Stimulated activated CD4-positive, alpha-beta T cell treated with anti-CD3 and anti-CD28 coated beads, Interleukin-1b, Interleukin-23, amount 100 ng/mL, for 1 hour (primary cell): ENCODE results near the gene PLA2G2D.
"Not testable (repeated sequence)": the region's sequence is repeated elsewhere in the genome, so short reads cannot be mapped to it uniquely, and the experiment has no call there.

Source experiments
- DNase-seq, 2 donors: peaks; one replicate each; pipeline ENCODE4 v3.0.0-alpha.2; 2020; ENCODE audit warnings: low read depth in 2 of 2

PLA2G2D gene

DNA sequence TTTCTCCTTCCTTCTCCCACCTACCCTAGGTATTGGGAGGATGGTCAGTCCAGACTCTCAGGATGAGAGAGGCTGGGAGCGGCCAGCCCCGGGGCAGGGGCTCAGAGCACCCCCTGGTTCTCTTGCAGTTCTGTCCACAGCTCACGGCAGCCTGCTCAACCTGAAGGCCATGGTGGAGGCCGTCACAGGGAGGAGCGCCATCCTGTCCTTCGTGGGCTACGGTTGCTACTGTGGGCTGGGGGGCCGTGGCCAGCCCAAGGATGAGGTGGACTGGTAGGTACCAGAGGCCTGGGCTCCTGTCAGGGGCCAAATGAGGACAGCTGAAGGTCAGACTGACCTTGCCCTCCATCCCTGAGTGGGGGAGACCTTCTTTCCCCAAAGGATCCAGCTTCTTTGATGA lies 24.0 kb upstream of the PLA2G2D start:
- no peak for DNase-seq

DNA sequence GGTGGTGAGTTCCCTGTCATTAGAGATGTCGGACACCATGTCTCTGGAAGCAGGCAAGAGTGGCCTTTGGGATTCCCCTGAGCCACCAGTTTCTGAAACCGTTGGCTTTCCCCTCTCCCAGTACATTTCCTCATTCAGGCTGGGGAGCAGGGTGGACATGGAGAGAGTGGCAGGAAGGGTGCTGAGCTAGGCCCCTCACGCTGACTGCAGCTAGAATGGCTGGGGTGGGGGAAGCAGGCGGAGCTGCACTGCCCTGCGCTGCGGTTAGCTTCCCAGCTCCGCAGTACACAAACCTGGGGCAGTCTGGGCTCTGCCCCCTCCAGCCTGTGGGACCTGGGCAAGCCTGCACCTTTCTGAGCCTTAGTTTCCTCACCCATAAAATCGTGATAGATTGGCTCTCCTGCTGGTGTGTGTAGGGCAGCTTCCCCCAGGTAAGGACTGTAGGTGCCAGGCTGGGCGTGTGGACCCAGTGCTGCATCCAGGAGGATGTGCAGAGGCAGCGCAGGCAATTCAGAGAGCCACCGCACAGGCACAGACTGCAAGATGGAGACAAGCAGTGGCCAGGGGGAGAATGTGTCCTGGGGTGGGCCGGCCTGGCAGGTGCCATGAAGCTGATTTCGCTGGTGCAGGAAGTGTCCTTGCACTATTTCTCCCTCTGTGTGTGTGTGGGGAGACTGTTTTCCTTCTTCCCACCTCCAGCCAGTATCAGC lies 22.8 kb upstream of the PLA2G2D start:
- DNase-seq = no peak

GRCh38 chr1:20141466-20141865 lies 22.1 kb upstream of the PLA2G2D start:
- DNase-seq = no peak

- DNase-seq = no peak
Measured at GRCh38 chr1:20141001-20141400, 21.7 kb upstream of the PLA2G2D start.

DNA sequence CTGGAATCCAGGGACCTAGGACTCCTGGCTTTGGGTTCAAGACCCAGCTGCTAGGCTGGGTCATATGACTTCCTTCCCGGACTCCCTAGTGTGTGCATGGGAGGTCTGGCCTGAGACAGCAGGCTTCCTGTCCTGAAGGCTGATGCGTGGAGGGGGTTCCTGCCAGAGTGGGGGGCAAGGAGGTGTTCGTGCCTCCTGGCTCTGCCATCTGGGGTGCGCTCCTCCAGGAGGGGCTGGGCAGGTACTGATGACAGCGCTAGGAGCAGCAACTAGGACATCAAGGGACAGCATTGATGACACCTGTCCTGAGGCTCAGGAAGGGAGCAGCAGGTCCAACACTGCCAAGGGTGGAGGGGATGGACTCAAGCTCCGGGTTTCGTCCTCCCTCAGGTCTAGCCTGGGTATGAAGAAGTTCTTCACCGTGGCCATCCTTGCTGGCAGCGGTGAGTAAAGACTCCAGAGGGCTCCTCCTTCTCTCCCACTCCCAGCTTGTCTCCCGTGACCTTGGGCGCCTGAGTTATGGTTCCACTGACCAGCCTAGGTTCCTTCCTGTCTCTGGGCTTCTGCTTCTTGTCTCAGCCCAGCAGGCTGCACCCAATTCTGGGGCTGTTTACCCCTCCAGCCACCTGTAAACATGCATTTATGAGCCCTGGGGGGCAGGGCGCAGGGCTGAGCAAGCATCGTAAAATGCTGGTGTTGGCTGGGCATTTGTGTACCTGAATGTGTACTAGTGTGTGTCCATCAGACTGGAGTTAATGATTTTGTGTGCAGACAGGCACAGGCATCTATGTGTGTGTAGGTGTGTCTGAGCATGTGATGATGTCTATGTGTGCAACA lies 20.7 kb upstream of the PLA2G2D start:
- no peak for DNase-seq

DNA sequence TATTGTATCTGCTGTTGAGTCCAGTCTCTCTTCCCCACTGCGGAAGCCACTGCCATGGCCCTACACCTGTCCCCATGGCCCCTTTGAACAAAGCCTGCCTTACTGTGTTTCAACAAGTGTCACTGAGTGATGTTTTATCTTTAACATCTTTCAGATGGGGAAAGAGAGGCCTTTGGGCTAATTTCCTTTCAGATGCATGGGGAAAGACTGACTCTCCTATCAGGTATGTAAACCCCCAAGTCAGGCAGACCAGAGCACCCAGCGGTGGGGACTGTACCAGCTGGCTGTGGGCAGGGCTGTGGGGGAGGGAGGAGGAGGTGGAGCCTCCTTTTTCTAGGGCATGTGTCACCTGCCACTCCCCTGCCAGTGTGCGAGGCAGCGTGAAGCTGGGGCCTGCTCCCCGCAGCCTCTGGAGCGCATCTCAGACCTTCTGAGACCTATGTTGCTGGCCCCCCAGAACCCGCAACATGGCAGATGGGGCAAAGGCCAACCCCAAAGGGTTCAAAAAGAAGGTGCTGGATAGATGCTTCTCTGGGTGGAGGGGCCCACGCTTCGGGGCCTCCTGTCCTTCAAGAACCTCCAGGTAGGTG lies 19.7 kb upstream of the PLA2G2D start, which contains the start of gene PLA2G2F:
Gene PLA2G2F (plus strand): TSS at position 363 of the 590 bp plus-strand sequence. CDS start 105 bp downstream, at position 468.
- DNase-seq = no peak

DNA sequence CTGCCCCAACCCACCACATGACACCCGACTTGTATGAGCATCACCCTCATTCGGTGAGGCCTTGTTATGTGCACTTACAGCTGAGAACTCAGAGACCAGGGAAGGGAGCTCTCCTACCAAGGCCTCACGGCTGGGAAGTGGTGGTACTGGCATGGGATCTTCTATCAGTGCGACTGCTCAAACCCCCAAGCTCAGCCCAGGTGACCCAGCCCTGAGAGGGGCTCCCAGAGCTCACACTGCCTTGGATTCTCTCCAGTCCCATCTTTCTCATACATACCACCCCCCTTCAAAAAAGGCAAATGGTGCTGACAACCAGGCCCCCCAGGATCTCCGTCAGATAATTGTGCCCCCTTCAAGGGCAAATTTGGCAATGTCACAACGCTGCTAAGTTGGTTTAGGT lies 19.0 kb upstream of the PLA2G2D start:
- DNase-seq = no peak

DNA sequence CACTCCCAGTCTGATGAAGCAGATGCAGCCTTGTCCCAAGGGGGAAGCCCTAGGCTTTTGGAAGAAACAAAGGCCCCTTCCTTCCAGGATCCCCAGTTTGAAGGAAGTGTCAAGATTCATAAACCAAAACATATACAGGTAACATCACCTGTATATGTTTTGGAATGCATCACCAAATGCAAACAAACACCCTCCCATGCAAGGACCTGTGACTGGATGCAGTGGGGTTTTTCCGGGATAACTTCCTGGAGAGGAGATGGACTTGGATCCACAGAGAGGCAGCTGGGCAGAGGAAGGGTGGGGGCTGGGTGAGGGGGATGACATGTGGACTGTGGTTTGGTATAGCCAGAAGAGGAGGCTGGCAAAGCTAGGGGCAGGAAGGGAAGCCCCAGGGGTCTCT lies 18.3 kb upstream of the PLA2G2D start:
- no peak for DNase-seq

GRCh38 chr1:20137055-20137454 lies 17.7 kb upstream of the PLA2G2D start:
- DNase-seq = no peak

GRCh38 chr1:20136249-20136648 lies 16.9 kb upstream of the PLA2G2D start:
- DNase-seq = no peak

DNA sequence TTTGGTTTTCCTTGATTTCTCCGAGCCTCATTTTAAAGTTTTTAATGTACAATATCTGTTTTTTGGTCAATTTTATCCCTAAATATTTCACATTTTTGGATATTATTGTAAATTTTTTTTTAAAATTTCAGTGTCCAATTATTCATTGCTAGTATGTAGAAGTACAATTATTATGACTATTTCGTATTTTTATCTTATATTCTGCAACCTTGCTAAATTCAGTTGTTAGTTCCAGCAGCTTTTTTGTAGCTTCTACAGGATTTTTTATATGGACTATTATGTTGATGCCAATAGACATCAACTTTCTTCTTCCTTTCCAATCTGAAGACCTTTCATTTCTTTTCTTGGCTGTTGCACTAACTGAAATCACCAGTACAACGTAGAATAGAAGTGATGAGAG lies 15.7 kb upstream of the PLA2G2D start:
- no peak for DNase-seq

DNA sequence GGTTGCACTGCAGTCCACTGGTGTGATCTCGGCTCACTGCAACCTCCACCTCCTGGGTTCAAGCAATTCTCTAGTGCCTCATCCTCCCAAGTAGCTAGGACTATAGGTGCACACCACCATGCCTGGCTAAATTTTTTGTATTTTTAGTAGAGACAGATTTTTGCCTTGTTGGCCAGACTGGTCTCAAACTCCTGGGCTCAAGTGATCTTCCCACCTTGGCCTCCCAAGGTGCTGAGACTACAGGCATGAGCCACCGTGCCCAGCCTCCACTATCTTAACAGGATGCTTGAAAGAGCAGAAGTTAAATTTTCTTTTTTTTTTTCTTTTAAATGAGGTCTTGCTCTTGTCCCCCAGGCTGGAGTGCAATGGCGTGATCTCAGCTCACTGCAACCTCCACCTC lies 11.2 kb upstream of the PLA2G2D start:
- DNase-seq = not testable (repeated sequence)

DNA sequence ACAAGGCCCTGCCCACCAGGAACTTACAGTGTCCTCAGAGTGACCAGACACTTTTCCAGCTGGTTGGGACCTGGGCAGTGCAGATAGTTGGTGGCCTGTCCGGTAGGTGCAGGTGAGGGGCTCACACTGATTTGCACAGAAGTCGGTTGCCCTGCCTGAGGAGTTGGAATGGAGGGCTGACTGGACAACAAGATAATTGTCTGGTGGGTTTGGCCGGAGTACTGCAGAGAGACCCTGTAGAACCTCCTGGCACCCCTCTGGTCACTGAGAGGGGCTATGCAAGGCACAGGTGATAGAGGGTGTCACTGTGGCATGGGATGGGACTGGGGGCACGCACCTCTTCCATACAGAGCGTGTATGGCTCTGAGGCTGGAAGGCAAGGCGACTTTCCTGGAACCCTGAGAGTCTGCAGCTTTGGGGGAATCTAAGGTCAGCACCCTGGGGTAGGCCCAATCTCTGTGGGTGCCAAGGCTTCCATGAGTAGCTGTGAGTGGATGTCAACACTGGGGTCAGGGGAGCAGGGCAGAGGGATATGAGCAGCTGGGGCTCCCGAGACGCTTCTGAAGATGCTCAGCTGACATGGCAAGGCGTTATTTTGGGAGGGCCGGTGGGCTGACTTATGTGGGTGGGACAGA lies 7.6 kb upstream of the PLA2G2D start:
- no peak for DNase-seq

GRCh38 chr1:20126041-20126805 lies 6.9 kb upstream of the PLA2G2D start:
- DNase-seq = no peak

DNA sequence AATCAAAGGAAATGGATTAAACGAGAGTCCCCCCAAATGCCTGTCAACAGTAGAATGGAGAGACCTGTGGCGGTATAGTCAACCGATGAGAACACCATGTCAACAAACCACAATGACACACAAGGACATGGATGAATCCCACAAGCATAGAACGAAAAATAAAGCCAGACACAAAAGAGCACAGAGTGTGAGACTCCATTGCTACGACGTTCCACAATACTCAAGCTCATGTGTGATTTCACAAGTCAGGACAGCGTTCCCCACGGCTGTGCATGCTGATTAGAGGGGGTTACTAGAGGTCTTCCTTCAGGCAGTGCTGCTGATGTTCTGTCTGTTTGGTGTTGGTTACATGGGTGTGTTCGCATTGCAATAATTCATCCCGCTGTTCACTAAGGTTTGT lies 5.8 kb upstream of the PLA2G2D start:
- DNase-seq = no peak

DNA sequence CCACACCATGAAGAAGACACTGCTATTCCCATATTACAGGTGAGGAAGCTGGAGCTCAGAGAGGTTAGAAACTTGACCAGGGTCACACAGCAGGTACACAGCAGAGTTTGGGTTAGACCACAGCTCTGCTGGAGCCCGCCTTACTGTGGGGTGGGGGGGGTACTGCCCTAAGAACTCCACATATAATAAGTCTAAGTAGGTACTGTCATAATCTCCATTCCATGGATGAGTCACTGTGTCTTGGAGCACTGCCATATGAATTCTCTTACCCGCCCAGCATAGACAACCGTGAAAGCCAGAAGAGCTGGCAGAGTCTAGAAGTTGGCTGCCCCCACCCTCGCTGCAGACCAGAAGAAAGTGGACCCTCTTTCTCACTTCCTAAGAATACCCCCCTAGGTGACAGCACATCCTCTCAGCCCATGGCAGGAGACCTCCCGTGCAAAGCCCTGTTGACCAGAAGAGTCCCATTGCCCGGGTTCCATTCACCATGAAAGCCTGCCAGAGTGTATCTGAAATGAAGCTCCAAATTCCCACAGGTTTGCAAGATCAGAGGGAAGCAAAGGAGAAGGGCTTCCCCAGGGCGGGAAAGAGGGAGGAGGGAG lies 5.2 kb upstream of the PLA2G2D start:
- DNase-seq = no peak

- no peak for DNase-seq
Measured at GRCh38 chr1:20123722-20124455, 4.6 kb upstream of the PLA2G2D start.

- DNase-seq = no peak
Measured at GRCh38 chr1:20120796-20121195, 1.5 kb upstream of the PLA2G2D start.

DNA sequence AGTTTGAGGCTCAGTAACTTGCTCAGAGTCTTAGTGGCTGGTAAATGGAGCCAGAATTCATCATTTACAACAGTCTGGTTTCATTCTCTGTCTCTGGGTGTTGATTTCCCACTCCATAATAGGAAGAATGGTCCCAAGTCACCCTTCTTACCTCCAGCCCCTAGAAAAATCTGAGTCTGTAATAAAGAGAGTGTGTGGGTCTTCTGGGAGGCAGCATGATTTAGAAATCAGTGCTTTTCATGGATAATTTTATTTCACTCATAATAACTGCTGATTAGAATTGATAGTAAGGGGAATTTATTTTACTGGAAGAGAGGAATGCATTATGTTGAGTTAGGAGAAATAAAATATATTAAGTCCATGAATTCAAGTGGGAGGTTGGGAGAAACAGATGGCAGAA lies 2.1 kb downstream of the PLA2G2D start:
- no peak for DNase-seq

DNA sequence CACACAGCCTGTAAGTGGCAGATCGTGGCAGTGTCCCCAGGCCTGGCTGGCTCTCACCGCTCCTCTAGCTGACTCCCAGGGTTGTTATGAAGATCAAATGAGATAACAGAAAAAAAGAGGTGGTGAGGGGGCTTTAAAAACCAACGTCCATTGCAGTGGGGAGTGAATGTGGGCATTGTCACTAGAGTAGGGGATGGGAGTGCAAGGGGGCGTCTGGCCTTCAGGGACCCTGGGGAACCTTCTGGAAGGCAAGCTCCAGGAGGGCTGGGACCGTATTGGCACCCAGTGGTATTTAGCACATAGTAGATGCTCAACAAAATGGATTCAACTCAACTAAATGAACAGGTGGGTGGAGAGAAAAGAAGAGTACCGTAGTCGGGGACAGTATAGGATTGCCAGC lies 3.4 kb downstream of the PLA2G2D start:
- no peak for DNase-seq
